ENCODE measurements around the gene ABLIM2.

DNA sequence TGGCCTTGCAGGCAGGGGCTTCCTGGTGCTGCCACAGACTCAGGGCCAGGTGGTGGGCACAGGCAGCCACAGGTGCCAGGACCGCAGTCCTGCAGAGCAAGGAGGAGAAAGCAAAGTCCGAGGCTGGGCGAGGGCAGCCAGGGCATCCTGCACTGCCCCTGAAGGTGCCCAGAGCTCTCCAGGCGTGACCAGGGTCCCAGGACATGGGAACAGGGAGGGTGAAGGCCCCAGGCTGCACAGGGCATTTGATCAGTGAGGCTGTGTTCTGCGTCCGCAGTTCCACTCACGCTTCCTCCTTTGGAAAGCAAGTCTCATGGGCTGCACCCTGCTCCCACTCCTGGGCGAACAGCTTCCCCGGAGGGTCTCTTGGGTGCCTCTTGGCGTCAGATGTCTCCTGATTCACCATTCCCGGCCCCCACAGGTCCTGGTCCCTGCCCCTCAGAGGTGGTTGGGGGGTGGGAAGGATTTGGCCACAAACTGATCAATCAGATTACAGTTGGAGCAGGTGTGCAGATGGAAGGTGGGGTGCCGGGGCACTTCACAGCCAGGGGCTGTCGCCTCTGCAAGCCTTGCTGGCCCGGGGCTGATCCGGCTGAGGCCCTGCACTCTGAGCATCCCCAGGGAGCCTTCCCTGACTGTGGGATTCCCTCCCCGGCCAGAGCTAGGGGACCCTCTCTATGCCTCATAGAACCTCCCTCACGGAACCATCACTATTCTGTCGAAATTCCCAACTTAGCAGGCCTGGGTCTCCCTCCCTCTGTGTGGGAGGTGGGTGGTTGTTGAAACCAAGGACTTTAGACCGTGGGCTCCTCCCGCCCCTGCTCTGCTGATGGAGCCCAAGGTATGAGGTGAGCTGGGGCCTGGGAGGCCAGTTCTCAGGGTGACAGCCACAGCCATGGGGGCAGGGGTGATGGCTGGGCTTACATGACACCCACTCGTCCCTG is 43.8 kb upstream of the ABLIM2 start:
- no peak for TF ChIP-seq TAF1 (IDR thresholded peaks at IDR 0.05; ENCODE audit: low read depth)
- TF ChIP-seq, protein P1, sequence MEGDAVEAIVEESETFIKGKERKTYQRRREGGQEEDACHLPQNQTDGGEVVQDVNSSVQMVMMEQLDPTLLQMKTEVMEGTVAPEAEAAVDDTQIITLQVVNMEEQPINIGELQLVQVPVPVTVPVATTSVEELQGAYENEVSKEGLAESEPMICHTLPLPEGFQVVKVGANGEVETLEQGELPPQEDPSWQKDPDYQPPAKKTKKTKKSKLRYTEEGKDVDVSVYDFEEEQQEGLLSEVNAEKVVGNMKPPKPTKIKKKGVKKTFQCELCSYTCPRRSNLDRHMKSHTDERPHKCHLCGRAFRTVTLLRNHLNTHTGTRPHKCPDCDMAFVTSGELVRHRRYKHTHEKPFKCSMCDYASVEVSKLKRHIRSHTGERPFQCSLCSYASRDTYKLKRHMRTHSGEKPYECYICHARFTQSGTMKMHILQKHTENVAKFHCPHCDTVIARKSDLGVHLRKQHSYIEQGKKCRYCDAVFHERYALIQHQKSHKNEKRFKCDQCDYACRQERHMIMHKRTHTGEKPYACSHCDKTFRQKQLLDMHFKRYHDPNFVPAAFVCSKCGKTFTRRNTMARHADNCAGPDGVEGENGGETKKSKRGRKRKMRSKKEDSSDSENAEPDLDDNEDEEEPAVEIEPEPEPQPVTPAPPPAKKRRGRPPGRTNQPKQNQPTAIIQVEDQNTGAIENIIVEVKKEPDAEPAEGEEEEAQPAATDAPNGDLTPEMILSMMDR (IDR thresholded peaks at IDR 0.05; ENCODE audit: poor library complexity, severe bottlenecking), result no peak
- TF ChIP-seq SMC3 (conservative IDR thresholded peaks at IDR 0.05; ENCODE audit: poor library complexity), result no peak
- TF ChIP-seq MXI1 (conservative IDR thresholded peaks at IDR 0.05; ENCODE audit: poor library complexity, severe bottlenecking), result no peak
- no peak for TF ChIP-seq EZH2 (IDR thresholded peaks at IDR 0.05; ENCODE audit: borderline replicate concordance, insufficient read depth, low read length, poor library complexity, severe bottlenecking)
- TF ChIP-seq POLR2AphosphoS5 (IDR thresholded peaks at IDR 0.05), result no peak
- TF ChIP-seq RAD21 (conservative IDR thresholded peaks at IDR 0.05), result no peak
- TF ChIP-seq EP300 (conservative IDR thresholded peaks at IDR 0.05; ENCODE audit: poor library complexity, severe bottlenecking), result no peak
- TF ChIP-seq, protein P2, sequence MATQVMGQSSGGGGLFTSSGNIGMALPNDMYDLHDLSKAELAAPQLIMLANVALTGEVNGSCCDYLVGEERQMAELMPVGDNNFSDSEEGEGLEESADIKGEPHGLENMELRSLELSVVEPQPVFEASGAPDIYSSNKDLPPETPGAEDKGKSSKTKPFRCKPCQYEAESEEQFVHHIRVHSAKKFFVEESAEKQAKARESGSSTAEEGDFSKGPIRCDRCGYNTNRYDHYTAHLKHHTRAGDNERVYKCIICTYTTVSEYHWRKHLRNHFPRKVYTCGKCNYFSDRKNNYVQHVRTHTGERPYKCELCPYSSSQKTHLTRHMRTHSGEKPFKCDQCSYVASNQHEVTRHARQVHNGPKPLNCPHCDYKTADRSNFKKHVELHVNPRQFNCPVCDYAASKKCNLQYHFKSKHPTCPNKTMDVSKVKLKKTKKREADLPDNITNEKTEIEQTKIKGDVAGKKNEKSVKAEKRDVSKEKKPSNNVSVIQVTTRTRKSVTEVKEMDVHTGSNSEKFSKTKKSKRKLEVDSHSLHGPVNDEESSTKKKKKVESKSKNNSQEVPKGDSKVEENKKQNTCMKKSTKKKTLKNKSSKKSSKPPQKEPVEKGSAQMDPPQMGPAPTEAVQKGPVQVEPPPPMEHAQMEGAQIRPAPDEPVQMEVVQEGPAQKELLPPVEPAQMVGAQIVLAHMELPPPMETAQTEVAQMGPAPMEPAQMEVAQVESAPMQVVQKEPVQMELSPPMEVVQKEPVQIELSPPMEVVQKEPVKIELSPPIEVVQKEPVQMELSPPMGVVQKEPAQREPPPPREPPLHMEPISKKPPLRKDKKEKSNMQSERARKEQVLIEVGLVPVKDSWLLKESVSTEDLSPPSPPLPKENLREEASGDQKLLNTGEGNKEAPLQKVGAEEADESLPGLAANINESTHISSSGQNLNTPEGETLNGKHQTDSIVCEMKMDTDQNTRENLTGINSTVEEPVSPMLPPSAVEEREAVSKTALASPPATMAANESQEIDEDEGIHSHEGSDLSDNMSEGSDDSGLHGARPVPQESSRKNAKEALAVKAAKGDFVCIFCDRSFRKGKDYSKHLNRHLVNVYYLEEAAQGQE (IDR thresholded peaks at IDR 0.05; ENCODE audit: borderline replicate concordance), result no peak

Data from neural cell (in vitro differentiated cells).